DOHH2 (cell line): ENCODE measurements around the gene RRBP1.
A peak's percentile ranks its signal among the peaks of the same experiment; 100 is the strongest.

Source experiments
- EZH2phosphoT487 ChIP-seq: fragments of 200-600 bp; sonication (generic); IDR thresholded peaks from 2 replicates; pipeline ENCODE4 v1.6.1; 2017; ENCODE audit warnings: borderline replicate concordance, mild to moderate bottlenecking, antibody characterized with exemption, low read length, moderate library complexity, mixed read lengths
- TF ChIP-seq, protein P1 (sequence below): fragments of 200-600 bp; sonication (generic); IDR thresholded peaks from one replicate; pipeline ENCODE4 v1.5.1; 2014; ENCODE audit warnings: antibody characterized with exemption, mild to moderate bottlenecking, low read depth, low read length; ENCODE audit not compliant: poor library complexity, severe bottlenecking

DNA sequence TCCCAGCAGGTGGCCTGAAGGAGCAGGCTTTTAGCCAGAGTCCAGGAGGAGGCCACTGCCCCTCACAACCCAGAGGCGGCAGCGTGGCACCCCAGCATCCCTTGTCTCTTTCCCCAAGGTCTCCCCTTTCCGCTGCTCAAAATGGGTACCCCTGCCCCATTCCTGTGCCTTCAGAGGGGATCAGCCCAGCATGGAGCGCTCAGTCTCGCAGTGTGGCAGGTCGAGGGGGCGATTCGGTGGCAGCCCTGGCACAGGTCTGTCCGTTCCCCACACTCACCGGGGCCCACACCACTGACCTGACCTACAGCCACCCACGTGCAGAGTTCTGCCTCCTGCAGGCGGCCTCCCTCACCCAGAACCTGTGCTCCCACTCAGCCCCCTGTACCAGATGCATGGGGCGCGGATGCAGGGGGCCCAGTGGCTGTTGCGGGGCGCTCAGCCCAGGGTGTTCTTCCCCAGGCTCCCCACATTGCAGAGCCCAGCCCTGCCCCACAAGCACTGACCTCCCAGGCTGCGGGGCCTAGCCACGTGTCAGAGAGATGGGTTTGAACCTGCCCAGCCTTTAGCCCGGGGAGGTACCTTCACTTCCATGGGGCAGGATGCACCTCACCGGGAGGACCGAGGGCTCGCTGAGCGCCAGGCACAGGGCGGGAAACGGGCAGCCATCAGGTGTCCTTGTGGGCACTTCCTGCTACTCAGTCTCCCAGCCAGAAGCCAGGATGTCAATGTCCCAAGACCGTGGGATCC, 70.3 kb downstream of the RRBP1 start:
- TF ChIP-seq, protein P1, sequence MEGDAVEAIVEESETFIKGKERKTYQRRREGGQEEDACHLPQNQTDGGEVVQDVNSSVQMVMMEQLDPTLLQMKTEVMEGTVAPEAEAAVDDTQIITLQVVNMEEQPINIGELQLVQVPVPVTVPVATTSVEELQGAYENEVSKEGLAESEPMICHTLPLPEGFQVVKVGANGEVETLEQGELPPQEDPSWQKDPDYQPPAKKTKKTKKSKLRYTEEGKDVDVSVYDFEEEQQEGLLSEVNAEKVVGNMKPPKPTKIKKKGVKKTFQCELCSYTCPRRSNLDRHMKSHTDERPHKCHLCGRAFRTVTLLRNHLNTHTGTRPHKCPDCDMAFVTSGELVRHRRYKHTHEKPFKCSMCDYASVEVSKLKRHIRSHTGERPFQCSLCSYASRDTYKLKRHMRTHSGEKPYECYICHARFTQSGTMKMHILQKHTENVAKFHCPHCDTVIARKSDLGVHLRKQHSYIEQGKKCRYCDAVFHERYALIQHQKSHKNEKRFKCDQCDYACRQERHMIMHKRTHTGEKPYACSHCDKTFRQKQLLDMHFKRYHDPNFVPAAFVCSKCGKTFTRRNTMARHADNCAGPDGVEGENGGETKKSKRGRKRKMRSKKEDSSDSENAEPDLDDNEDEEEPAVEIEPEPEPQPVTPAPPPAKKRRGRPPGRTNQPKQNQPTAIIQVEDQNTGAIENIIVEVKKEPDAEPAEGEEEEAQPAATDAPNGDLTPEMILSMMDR = peak; percentile 19
- no peak for TF ChIP-seq EZH2phosphoT487
